Thyroid gland (tissue), 4 donors: ENCODE results near the gene RCOR1.

Experiments used
- POLR2A ChIP-seq, 2 donors: fragments of 450-650 bp; IDR thresholded peaks; one replicate each; pipeline ENCODE4 v1.6.1; 2017; ENCODE audit warnings: antibody characterized with exemption in 2 of 2, mild to moderate bottlenecking in 2 of 2, moderate library complexity in 1 of 2
- TF ChIP-seq, protein P1 (sequence below), 6 experiments: fragments of 200-600 bp in 3 of 6; fragments of 450-650 bp in 3 of 6; sonication (generic) in 3 of 6; IDR thresholded peaks; one replicate each; pipeline ENCODE4 v1.5.1; 2016 to 2019; ENCODE audit warnings: antibody characterized with exemption in 6 of 6, mild to moderate bottlenecking in 2 of 6, inconsistent platforms in 1 of 6, moderate library complexity in 1 of 6

DNA sequence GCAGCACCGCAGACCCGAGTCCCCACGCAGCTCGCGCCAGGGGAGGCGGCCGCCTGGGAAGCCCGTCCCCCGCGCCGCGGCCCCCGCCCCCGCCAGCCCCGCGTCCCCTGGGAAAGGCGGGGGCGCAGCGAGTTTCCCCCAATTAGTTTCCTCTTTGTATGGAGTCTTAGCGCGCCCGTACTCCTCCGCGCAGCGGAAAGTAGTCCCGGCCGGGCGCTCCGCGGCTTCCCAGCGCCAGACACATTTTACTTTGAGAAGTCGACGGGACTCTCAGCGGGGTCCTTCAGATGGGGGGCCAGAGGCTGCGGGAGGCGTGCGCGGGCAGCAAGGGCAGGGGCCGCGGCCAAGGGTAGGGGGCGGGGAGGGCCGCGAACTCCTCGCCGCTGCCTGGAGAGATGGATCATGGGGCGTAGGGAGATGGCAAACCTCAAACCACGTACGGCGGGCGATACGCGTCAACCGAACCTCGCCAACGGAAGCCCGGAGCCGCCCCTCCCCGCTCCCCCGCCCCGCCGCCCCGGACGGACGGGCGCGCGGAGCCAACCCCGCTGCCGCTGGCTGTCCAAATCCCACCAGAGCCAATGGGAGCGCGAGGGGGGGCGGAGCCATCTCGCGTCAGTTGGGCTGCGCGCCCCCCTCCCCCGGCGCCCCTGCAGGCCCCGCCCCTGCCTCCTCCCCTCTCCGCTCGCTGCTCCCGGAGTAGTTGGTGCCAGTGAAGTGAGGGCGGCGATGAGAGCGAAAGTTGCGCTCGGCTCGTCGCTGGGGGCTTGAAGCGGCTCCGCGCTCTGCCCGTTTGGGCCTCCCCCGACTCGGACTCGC lies at the start of gene RCOR1:
- TF ChIP-seq, protein P1, sequence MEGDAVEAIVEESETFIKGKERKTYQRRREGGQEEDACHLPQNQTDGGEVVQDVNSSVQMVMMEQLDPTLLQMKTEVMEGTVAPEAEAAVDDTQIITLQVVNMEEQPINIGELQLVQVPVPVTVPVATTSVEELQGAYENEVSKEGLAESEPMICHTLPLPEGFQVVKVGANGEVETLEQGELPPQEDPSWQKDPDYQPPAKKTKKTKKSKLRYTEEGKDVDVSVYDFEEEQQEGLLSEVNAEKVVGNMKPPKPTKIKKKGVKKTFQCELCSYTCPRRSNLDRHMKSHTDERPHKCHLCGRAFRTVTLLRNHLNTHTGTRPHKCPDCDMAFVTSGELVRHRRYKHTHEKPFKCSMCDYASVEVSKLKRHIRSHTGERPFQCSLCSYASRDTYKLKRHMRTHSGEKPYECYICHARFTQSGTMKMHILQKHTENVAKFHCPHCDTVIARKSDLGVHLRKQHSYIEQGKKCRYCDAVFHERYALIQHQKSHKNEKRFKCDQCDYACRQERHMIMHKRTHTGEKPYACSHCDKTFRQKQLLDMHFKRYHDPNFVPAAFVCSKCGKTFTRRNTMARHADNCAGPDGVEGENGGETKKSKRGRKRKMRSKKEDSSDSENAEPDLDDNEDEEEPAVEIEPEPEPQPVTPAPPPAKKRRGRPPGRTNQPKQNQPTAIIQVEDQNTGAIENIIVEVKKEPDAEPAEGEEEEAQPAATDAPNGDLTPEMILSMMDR (IDR thresholded peaks at IDR 0.05) = no peak
- TF ChIP-seq POLR2A (IDR thresholded peaks at IDR 0.05) = peak; percentile 9 to 83
